HG03565 (cell line): ENCODE results near the gene RGL3.
"Not testable (repeated sequence)": the region's sequence is repeated elsewhere in the genome, so short reads cannot be mapped to it uniquely, and the experiment has no call there.

Experiments
- ATAC-seq: cut with Tn5 transposase; IDR thresholded peaks from one replicate; pipeline ENCODE4 v1.9.1; 2021; ENCODE audit warnings: mild to moderate bottlenecking, moderate library complexity; ENCODE audit not compliant: unreplicated experiment

RGL3 gene, protein sequence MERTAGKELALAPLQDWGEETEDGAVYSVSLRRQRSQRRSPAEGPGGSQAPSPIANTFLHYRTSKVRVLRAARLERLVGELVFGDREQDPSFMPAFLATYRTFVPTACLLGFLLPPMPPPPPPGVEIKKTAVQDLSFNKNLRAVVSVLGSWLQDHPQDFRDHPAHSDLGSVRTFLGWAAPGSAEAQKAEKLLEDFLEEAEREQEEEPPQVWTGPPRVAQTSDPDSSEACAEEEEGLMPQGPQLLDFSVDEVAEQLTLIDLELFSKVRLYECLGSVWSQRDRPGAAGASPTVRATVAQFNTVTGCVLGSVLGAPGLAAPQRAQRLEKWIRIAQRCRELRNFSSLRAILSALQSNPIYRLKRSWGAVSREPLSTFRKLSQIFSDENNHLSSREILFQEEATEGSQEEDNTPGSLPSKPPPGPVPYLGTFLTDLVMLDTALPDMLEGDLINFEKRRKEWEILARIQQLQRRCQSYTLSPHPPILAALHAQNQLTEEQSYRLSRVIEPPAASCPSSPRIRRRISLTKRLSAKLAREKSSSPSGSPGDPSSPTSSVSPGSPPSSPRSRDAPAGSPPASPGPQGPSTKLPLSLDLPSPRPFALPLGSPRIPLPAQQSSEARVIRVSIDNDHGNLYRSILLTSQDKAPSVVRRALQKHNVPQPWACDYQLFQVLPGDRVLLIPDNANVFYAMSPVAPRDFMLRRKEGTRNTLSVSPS

DNA sequence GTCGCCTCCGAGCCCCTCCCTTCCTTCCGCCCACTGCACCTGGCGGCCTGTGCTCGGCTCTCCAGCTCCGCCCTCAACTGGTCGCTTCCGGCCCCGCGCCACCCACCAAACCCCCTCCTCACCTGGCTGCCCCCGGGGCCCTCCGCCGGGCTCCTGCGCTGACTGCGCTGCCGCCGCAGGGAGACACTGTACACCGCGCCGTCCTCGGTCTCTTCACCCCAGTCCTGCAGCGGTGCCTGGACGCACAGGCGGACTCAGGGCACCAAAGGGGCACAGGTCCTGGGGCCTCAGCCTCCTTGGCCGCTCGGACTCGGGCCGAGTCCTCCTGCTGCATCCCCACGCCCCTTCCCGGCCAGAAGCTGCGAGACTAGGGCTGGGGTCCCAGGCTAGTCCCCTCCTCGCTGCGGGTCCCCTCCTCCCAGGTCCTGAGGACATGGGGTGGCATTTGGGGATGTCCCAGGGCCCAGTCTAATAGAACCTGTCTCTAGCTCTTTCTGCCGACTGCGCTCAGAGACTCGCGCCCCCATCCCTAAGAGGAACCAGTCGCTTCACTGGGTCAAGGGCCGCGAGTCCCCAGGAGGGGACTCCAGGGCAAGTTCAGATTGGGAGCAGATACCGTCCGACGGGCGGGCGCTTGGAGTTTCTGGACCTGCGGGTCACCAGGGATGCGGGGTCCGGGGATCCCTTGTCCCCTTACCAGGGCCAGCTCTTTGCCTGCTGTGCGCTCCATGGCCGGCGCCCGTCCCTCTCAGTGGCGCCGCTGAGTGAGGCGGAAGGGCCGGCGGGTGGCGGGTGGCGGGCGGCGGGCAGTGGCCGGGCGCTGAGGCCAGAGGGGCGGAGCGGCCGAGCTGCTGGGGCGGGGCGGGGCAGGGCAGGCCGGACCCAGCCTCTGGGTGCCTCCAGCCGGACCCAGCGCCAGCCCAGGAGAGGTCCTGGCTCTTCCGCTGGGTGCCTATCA is at the start of gene RGL3:
TSS of gene RGL3 (minus strand) at position 766 of the 958 bp plus-strand sequence. CDS start at position 730, 36 bp downstream.
- ATAC-seq, result no peak

DNA sequence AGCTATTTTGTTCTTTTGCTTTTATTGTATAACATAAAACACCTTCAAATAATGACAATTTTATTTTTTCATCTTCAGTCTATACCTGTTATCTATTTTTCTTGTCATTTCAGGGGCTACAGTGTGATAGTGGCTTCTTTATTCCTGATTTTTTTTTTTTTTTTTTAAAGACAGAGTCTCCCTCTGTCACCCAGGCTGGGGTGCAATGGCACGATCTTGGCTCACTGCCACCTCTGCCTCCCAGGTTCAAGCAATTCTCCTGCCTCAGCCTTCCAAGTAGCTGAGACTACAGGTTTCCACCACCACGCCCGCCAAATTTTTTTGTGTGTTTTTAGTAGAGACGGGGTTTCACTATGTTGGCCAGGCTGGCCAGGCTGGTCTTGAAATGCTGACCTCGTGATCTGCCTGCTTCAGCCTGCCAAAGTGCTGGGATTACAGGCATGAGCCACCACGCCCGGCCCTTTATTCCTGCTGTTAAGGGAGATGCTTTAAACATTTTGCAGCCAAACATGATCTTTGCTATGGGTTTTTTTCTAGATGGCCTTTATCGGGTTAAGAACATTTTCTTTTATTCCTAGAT is 49.2 kb upstream of the RGL3 start:
- not testable (repeated sequence) for ATAC-seq

DNA sequence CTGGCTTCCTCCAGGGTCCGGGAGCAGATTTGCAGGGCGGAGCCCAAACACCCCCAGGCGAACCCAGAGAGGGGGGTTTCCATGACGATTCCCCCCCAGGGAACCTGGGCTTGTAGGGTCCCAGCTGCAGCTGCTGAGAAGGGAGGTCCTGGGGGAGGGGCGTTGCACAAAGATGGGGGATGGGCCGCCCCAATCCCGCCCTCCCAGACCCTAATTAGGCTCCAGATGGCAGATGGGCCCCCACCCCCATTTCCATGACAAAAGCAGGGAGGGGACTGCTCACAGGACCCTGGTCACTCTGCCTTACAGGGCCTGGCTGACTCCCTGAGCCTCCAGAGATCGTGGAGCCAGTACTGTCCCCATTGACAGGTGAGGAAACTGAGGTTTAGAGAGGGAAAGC is 46.5 kb upstream of the RGL3 start:
- no peak for ATAC-seq

DNA sequence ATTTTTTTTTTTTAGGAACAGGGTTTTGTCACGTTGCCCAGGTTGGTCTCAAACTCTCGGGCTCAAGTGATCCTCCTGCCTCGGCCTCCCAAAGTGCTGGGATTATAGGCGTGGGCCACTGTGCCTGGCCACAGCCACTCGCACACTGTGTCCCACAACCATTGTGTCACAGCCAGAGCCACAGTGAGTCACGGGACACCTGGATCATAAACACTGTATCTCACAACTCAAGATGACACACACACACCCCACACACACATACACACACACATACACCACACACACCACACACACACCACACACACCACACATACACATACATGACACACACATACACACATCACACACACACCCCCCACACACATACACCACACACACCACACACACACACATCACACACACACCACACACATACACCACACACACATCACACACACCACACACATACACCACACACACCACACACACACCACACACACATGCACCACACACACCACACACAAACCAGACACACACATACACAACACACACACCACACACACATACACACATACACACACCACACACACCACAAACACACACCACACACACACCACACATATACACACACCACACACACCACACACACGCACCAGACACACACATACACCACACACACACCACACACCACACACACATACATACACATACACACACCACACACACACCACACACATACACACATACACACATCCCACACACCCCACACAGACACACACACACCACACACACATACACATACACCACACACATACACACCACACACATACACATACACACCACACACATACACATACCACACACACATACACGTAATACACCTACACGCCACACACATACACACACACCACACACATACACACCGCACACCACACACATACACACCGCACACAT is 45.5 kb upstream of the RGL3 start:
- no peak for ATAC-seq

DNA sequence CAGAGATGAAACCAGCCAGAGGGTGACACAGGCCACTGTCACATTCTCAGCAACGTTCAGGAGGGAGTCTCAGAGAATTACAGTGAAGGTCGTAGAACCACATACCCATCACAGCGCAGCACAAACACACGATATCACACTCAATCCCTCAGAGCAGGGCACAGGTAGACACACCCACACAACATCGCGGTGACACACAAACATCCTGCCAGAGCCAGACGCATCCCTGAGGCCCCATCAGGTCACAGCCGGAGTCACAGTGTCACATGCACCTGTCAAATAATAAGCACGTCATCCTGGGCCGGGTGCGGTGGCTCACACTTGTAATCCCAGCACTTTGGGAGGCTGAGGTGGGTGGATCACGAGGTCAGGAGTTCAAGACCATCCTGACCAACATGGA is 44.3 kb upstream of the RGL3 start:
- no peak for ATAC-seq

DNA sequence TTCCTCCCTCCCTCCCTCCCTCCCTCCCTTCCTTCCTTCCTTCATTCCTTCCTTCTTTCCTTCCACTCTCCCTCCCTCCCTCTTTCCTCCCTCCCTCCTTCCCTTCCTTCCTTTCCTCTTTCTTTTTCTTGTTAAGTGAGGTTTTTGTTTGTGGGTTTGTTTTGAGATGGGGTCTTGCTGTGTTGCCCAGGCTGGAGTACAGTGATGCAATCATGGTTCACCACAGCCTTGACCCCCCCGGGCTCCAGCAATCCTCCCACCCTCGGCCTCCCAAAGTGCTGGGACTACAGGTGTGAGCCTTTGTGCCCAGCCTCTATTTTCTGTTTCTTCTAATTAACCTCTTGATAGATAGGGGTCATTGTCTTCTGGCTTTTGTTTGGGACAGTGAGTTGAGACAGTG is 42.3 kb upstream of the RGL3 start:
- ATAC-seq, result no peak

DNA sequence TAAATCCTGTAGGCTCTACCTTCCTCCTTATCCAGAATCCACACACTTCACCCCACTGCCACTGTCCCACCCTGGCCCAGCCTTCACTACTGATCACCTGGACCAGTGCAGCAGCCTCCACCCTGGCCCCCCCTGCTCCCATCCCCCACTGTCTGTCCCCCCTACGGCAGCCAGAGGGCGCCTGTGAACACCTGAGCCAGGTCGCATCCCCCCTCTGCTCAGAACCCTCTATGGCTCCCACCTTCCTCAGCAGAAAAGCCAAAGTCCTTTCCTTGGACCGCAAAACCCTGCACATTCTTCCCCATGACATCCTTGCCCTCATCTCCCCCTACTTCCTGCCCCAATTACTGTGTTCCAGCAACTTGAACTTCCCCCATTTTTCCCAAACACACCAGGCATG is 41.1 kb upstream of the RGL3 start:
- no peak for ATAC-seq

DNA sequence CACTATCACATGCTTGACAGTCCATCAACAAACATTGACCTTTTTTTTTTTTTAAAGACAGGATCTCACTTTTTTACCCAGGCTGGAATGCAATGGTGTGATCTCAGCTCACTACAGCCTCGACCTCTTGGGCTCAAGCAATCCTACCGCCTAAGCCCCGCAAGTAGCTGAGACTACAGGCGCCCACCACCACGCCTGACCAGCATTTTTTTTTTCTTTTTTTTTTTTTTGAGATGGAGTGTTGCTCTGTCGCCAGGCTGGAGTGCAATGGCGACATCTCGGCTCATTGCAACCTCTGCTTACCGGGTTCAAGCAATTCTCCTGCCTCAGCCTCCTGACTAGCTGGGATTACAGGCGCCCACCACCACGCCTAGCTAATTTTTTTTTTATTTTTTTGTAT is 39.8 kb upstream of the RGL3 start:
- ATAC-seq, result not testable (repeated sequence)

DNA sequence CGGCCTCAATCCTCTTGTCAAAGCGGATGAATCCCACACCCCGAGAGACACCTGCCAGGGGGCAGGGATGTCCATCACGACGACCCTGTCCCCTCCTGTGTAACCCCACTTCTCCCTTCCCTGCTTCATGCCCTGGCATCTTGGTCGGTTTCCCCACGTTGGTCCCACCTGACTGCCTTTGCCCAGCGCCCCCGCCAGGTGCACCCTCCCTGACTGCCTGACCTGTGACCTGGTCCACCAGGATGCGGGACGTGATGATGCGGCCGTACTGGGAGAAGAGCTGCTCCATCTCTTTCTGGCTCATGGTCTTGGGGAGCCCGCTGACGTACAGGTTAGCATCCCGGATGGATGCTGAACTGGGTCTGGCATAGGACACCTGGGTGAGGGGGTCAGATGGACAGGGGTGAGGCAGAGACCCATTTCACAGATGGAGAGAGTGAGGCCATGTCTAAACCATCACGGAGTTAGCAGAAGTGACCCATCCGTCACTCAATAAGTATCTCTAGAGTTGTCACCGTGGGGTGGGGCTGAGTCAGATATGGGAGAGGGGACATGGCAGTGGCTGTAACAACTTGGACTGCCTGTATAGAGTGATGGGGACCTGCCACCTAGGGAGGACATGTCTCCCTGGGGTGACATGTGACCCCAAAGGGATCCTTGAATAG is 39.3 kb upstream of the RGL3 start:
- no peak for ATAC-seq

DNA sequence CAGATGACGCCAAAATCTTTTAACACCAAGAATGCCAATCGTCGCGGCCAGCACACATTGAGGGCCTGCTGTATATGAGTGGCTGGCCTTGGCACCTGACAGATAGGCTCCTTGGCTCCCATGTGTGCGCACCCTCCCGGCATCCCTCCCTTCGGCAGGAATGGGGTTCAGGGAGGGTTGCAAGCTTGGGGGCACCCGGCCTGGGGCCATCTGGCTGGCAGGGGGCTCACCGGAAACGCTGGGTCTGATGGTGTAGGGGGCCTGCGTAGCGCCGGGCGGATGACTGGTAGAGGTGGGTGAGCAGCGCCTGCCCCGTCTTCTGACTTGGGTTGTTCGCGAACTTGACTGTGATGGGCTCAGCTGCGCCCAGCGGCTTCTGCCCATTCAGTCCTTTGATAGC is 38.7 kb upstream of the RGL3 start:
- no peak for ATAC-seq

DNA sequence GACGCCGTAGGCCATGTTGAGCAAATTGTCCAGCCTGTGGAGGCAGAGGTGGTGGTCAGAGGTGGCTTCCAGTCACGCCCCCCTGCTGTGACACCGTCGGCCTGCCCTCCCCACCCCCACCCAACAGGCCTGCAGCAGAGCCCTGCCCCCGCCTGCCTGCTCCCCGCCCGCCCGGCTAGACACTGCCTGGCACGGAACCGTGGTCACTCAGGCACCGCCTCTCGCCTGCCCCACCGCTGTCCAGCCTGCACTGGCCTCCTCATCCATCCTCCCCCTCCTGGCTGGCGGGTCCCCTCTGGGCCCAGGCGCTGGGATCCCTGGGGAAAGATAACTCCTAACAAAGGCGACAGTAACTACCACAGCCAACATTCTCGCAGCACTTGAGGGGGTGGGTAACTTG is 38.0 kb upstream of the RGL3 start:
- ATAC-seq, result no peak

DNA sequence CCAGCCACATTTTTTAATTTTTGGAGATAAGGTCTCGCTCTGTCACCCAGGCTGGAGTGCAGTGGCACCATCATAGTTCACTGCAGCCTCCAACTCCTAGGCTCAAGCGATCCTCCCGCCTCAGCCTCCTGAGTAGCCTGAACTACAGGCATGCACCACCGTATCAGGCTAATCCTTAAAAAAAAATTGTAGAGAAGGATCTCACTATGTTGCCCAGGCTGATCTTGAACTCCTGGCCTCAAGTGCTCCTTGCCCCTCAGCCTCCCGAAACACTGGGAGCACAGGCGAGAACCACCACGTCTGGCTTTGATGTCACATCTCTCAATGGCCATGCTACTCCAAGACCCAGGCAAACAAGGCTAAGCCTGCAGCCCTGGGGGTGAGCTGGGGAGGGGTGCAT is 37.5 kb upstream of the RGL3 start:
- no peak for ATAC-seq

DNA sequence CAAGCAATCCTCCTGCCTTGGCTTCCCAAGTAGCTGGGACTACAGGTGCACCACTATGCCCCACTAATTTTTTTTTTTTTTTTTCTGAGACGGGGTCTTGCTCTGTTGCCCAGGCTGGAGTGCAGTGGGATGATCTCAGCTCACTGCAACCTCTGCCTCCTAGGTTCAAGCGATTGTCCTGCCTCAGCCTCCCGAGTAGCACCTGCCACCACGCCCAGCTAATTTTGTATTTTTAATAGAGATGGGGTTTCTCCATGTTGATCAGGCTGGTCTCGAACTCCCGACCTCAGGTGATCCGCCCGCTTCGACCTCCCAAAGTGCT is 36.1 kb upstream of the RGL3 start:
- not testable (repeated sequence) for ATAC-seq

DNA sequence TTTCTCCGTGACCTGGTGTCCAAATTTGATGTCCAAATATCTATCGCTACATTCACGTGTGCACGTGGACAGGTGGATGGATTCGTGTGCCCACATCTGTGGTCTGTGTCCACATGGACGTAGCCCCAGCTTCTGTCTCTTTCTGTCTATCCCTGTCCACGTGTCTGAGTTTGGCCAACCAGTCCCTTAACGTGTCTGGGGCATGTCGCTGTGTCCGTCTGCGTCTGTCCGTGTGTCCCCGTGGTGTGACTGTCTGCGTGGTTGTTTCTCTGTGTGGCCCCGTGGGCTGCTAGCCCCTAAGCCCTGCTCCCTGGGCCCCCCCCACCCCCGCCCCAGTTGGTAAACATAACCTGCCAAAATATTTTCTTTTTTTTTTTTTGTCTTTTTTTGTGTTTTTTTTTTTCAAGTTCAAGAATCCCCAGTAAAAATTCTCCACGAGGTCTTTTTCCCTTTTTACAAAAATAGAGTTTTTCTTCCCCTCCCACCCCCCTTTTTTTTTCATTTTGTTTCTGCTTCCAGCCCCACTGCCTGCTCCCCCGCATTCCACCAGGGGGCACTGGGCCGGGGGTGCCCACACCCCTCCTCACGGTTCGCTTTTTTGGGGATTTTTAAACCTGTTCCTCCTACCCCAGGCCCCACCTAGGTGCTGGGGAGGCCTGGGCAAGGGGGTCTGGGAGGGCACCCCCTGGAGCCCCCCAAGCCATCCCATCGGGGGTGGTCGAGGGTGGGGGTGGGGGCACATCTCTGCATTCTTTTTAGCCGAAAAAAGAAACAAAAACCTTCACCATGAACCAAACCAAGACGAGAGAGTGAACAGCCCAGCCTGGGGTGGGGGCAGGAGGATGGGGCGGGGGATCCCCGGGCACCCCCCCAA is 34.6 kb upstream of the RGL3 start:
- no peak for ATAC-seq

DNA sequence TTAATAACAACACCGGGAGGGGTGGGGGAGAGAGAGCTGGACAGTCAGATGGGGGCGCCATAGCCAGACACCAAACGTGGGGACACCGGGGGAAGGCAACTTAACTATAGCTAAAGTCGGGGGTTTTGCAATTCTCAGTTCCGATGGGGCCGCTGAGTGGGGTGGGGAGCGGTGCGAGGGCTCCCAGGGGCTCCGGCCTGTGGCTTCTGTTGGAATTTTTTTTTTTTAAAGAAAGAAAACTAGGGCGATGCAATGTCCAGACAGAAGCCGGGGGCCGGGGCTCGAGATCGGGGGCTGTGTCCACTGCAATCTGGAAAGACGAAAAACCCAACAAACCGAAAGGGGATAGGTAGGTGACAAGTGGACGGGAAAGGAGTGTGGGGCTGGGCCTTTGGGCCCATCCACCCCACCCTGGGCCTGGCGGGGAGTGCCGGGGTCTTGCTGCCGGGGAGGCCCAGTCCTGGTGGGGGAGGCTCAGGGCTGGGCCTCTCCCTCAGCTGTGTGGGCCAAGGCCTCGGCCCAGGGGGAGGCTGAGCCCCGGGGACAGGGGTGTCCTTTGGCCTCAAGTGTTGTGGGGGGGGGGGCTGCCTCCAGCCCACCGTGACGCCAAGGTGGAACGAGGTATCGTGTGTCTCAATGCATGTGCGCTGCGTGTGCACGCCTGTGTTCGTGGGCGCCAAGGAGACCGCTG is 33.7 kb upstream of the RGL3 start:
- ATAC-seq, result no peak

DNA sequence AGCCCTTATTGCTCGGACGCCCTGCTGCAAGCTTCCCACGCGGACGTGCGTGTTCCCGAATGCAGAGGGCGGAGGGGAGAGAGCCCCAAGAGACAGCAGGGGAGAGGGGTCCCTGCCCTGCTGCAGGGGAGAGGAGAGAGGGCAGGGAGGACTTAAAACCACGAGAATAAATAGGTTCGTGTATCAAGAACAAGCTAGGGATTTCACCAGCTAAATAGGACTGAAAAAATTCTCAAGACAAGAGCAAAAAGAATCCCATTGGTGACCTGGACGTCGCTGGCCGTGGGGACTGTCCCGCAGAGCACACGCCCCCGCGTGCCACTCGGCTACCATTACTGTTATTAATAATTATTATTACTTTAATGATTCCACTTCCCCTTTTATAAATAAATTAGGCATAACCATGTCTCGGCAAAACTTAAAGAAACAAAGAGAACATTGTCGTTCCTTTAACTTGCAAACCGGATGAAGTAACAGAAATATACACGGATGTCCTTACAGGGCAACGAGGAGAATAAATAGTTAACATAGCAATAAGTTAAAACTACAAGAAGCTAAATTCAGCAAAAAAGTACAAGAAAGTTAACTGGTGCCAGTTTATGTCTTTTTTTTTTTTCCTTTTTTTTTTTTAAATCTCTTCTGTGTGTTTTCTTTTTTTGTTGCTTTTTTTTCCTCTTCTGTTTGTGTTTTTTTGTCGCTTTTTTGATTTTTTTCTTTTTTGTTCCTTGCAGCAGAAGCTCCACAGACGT is 32.9 kb upstream of the RGL3 start:
- ATAC-seq, result no peak

DNA sequence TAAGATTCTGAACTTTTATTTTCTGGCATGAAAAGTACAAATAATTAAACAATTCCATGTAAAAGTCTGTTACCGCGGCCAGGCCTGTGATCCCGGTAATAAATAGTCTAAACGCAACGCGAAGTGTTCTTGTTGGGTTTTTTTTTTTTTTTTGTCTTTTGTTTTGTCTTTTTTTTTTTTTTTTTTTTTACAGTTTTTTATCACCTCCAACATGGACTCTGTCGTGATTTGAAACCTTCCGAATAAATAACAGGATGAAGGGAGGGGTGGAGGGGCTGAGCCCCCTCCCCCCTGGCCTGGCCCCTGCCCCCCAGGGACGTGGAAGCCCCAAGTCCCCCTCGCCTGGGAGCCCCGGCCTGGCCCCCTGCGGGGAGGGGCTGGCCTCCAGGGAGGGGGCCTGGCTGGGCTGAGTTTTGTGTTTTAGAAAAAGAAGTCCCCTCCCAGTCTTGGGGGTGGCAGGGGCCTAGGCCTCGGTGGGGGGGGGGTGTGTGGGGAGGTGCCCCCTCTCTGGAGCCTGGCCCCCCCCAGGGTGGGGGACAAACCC is 32.3 kb upstream of the RGL3 start:
- ATAC-seq, result no peak
